Activated CD8-positive, alpha-beta memory T cell treated with anti-CD3 and anti-CD28 coated beads for 24 hours (primary cell): Measurements from ENCODE around the gene CROCC.
"Not testable (repeated sequence)": the region's sequence is repeated elsewhere in the genome, so short reads cannot be mapped to it uniquely, and the experiment has no call there.

ENCODE experiments used
- DNase-seq: peaks from one replicate; pipeline ENCODE4 v3.0.0-alpha.2; 2020

Gene CROCC

GRCh38 chr1:16896316-16897055 is 25.2 kb upstream of the CROCC start:
- peak; percentile 92 for DNase-seq

- not testable (repeated sequence) for DNase-seq
Observed at GRCh38 chr1:16897653-16898052, 24.1 kb upstream of the CROCC start.

GRCh38 chr1:16898298-16898697 is 23.4 kb upstream of the CROCC start:
- DNase-seq, result not testable (repeated sequence)

- DNase-seq, result not testable (repeated sequence)
Observed at GRCh38 chr1:16899020-16899419, 22.7 kb upstream of the CROCC start.

DNA sequence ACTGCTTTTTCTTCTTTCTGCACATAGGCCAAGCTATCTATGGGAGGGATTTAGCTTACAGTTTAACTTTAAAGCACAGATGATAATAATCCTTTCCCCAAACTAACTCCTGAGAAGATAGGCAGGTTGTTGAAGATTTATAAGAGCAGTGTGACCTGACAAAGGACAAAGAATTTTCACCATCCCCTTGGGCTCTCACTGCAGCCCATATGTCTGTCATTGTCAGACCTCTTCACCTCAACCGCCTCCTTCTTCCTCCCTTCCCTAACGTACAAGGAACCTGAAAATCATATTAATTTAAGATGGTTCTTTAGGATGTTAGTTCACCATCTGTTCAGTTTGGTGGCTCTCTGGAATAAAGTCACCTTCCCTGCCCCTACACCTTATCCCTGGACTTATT is 21.0 kb upstream of the CROCC start:
- DNase-seq, result no peak

GRCh38 chr1:16901371-16901770 is 20.4 kb upstream of the CROCC start:
- DNase-seq, result not testable (repeated sequence)

- no peak for DNase-seq
Observed at GRCh38 chr1:16903054-16903453, 18.7 kb upstream of the CROCC start.

- no peak for DNase-seq
Observed at GRCh38 chr1:16903458-16903796, 18.3 kb upstream of the CROCC start.

- DNase-seq, result no peak
Observed at GRCh38 chr1:16904560-16905109, 17.1 kb upstream of the CROCC start.

- DNase-seq, result peak; percentile 99
Observed at GRCh38 chr1:16905110-16905867, 16.4 kb upstream of the CROCC start.

GRCh38 chr1:16905868-16906702 is 15.6 kb upstream of the CROCC start:
- peak; percentile 59 for DNase-seq

- no peak for DNase-seq
Observed at GRCh38 chr1:16906873-16907272, 14.9 kb upstream of the CROCC start.

DNA sequence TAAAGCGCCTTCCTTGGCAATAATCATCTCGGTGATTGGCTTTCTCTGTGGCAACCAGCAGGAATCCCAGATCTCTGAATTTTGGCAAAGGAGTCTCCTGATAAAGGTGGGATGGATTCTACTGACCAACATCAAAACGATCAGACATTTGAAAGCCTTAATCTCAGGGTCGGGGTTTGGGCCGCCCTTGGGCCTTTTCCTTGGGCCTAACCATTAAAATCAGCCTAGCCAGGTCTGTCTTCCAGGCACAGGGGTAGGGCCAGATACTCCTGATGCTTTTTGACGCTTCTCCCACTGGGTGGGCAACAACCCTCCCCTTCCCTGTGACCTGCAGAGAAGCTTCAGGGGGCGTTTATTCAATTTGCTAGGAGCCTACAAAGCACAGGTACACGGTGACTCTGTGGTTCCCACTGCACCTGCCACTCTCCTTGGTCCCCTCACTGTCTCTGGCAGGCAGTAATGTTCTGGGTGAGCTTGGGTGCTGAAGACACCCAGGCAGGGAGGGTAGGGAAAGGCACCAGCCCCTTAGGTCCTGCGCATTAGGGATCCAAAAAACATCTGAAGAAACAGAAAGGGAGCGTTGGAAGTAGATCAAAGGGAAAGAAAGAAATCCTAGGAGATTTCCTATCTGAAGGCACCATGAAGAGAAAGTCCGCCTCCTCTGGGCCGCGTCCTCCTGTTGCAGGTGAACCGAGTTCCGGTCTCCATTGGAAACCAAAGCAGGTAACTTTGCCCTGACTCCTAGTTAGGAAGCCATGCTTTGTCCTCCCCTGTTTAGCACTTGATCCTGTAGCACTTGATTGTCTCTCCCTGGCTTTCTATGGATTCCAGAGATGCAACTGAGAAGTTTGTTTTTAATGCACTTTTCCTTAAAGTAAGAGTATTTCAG is 13.6 kb upstream of the CROCC start:
- DNase-seq, result no peak

DNA sequence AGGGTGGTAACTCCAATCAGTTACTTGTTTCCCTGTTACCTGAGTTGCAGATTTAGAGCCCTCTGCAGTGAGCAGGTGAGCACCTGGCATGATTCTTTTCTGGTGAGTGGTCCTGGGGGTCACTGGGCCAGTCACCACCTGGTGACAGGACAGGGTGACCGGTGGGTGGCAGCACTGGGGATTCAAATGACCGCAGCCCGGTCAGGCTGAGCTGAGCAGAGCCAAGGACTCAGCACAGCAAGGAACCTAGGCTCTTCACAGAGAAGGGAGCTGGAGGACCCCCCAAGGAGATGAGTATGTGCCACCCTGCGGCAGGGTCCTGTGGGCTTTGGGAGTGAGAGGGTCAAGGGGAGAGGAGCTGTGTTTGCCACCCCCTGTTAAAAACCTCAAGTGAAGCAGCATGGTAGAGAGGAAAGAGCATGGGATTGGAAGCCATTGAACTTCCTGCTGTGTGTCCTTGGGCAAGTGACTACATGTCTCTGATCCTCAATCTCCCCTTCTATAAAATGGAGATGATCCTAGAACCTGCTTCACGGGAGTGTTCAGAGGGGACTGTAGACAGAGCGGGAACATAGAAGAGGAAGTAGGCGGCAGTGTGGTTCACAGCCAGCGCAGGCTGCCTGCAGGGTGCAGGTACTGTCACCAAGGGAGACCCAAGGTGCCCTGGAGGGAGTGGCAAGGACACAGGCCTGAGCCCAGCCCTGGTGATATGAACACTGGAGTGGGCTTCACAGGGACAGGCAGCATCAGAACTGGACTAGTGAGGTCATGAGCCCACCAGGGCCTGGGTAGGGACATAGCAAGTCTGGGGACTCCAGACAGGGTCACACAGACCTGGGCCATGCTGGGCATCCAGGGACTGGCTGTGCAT is 9.6 kb upstream of the CROCC start:
- not testable (repeated sequence) for DNase-seq

DNA sequence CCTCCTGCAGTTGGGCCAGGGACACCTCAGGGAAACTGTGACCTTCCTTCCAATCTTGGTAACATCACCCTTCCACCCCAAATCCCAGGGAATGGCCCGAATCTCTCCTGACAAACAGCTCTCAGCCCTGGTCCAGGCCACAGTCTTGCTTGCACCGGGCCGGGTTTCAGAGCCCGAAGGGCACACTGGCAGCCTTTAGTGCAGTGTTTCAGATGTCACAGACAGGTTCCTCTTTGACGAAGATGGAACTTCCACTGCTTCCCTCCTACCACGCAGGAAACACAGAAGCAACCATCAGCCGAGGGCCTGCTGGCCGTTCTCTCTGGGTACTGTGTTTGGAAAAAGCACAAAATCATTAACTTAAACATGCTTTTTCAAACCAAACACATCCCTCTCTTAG is 9.0 kb upstream of the CROCC start:
- not testable (repeated sequence) for DNase-seq

- no peak for DNase-seq
Observed at GRCh38 chr1:16913181-16913832, 8.4 kb upstream of the CROCC start.

DNA sequence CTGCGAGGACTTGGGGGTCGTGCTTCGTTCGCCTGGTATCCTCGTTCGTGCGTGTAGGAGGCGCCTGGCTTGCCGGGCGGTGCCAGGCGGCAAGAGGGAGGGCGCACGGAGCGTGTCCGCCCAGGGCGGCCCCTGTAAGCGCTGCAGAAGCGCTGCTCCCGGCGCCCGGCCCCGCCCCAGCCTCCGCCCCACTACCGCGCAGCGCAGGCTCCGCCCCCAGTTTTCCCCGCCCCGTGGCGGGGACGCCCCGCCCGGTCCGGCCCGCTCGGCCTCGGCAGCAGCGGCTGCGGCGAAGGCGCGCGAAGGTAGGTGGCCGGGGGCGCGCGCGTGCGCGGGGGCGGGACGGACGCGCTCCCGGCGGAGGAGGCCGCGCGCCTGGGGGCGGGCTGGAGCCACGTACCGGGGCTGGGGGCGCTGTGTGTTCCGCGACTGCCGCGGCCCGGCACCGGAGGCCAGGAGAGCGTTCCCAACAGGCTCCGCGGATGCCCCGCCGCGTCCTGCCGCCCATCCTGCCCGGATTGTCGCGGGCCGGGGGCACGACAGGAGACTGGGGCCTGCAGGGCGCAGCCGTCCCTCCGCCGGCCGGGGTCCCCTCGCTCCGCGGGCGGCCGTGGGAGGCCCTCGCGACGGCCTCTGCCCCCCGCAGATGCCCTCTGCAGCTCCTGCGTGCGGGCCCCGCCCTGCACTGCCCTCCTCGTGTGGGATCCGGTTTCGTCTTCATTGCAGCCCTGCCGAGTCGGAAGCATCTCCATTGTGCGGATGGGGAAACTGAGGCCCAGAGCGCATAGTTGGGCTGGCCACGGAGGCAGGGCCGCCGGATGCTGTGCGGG is 7.7 kb upstream of the CROCC start:
- peak; percentile 98 for DNase-seq

- not testable (repeated sequence) for DNase-seq
Observed at GRCh38 chr1:16914928-16915626, 6.7 kb upstream of the CROCC start.

GRCh38 chr1:16915627-16915973 is 6.1 kb upstream of the CROCC start:
- DNase-seq, result no peak
